Measurements from ENCODE around the gene IL34.
"Not testable (repeated sequence)": the region's sequence is repeated elsewhere in the genome, so short reads cannot be mapped to it uniquely, and the experiment has no call there.

The IL34 gene

DNA sequence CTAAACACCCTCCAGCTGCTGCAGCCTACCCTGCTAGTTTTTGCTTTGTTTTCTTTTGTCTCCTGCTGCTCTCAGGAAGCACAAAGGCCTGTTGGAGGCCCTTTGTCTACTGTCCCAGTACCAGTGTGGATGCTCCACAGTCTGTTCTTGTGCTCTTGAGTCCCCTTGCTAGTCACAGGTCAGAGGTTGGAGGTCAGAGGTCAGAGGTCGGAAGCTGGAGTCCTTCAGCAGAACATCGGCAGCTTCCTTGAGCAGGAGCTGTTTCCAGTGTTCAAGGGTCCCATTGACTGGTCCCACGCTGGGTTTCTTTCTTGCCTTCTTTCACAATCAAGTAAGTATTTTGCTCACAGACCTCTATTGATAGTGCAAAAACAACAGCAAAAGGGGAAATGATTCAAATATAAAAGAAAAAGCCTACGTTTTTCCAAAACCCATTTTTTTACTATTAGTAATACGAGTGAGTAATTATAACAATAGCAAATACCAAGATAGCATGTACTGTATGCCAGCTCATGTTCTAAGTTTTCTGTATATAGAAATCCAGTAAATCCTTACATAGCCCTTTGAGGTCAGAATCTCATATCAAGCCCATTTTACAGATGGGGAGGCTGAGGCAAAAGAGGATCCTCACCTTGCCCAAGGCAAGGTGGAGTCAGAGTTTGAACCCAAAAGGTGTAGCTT, 10.9 kb upstream of the IL34 start:
- TF ChIP-seq CTCF (conservative IDR thresholded peaks at IDR 0.05), result no peak
- no peak overlapping the region for H3K27ac ChIP-seq

DNA sequence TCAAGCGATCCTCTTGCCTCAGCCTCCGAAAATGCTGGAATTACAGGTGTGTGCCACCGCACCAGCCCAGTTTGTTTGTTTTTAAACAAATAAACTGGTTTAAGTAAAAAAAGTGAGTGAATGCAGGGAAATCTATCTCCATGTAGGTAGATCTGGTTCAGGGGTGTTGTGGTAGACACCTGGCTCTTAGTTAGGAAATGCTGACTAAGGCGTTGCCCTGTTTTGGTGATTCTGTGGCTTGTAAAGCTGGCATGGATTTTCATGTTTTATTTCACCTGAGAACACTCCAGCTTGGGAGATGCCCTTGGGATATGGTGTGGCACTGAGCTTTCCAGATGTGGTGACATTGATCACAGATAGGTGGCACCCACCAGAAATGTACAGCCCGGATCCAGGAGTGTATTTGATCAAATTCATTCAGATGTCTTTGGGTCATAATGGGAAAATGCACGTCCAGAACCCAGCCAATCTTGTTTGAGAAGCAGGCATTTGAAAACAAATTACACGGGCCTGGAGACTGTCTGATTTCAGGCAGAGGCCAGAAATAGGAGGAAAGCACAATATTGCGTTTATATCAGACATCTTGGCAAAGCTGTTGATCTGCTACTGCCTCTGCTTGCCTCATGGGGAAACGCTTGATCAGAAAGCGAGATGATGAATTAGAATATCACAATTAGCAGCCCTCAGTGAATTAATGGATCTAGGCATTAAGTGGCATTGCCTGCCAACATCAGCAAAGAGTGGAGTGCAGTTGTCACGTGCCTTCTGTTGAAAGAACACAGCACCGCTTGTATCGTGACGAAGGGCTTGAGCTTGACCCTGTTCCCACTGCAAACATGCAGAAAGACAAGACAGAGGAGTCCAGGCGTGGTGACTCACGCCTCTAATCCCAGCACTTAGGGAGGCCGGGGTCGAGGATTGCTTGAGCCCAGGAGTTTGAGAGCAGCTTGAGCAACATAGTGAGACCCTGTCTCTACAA, 7.3 kb upstream of the IL34 start:
- TF ChIP-seq CTCF (conservative IDR thresholded peaks at IDR 0.05), result no peak
- H3K27ac ChIP-seq, result no peak overlapping the region

DNA sequence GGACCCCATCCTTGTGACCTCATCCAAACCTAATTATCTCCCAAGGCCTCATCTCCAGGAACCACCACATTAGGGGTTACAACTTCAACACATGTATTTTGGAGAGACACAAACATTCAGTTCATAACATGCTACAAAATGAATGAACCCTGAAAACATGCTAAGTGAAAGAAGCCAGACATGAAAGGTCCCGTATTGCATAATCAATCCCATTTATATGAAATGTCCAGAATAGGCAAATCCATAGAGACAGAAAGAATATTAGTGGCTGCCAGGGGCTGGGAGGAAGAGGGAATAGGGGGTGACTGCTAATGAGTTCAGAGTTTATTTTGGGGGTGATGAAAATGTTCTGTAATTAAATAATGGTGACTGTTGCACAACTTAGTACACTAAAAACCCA, 3.7 kb upstream of the IL34 start:
- no peak for TF ChIP-seq CTCF (conservative IDR thresholded peaks at IDR 0.05)
- H3K27ac ChIP-seq, result no peak overlapping the region

DNA sequence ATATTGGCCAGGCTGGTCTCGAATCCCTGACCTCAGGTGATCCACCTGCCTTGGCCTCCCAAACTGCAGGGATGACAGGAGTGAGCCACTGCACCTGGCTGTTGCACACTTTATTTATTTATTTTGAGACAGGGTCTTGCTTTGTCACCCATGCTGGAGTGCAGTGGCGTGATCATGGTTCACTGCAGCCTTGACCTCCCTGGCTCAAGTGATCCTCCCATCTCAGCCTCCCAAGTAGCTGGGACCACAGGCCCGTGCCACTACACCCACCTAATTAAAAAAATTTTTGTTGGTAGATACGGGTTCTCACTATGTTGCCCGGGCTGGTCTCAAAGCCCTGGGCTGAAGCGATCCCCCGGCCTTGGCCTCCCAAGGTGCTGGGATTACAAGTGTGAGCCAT, 3.1 kb upstream of the IL34 start:
- H3K27ac ChIP-seq, result not testable (repeated sequence)

DNA sequence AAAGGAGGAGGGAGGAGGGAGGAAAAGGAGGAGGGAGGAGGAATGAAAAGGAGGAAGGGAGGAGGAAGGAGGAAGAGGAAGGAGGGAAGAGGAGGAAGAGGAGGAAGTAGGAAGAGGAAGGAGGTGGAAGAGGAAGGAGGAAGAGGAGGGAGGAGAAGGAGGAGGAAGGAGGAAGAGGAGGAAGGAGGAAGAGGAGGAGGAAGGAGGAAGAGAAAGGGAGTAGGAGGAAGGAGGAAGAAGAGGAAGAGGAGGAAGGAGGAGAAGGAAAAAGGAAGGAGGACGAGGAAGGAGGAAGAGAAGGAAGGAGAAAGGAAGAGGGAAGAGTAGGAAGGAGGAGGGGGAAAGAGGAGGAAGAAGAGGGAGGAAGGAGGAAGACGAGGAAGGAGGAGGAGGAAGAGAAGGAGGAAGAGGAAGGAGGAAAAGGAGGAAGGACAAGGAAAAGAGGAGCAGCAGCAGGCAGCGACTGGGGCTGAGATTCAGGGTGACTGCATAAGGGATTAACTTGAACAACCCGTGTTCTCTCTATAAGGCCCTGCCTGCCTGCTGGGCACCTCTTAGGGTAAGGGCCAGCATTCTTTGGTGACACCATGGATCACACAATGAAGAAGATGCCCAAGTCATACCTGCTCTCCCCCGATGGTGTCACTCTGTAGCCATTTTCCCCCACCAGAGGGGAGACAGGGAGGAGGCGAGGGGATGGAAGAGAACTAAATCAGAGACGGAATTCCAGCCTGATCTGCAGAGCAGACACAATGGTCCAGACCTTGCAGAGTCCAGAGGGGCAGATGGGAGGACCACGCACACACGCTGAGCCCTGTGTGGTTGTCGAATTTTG, 1.4 kb upstream of the IL34 start:
- TF ChIP-seq CTCF (conservative IDR thresholded peaks at IDR 0.05), result no peak

DNA sequence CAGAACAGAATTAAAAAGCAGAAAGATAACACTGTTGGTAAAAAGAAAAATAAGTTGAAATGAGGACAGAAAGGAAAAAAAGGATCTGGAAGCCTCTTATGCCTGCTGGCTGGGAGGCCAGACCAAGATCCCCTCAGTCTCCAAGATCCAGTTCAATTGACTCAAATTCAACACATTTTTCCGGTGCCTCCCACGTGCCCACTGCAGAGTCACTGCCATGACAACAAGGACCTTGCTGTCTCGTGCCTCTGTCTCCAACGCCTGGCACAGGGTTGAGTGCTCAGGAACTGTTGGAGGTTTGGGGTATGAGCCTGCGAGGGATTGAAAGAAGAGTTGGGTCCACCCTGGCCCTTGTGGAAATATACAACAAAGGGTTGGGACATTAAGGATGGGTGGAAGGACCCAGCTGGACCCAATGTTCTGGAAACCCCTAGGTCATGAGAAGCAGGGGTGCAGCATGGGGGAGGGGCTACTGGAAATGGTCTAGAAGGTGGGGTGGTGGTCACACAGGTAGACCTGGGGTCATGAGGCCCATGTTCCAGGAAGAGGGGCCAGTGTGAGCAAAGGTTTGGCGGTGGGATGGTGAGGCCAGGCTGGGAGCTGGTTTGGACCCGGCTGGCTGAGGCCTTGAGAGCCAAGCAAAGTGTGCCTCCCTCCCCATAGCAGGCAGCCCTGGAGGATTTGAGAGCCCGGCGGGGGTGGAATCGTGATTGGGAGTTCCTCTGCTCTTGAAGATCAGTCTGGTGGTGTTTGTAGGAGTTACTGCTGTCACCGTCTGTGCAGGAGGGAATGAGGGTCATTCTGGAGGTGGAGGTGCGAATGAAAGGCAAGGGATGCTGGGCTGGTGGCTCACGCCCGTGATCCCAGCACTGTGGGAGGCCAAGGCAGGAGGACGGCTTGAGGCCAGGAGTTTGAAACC, 1.3 kb downstream of the IL34 start:
- H3K27ac ChIP-seq, result no peak overlapping the region
- no peak for TF ChIP-seq CTCF (conservative IDR thresholded peaks at IDR 0.05)

More for the DNA sequence above, 1.4 kb upstream of the IL34 start:
- H3K27ac ChIP-seq, result no peak overlapping the region

DNA sequence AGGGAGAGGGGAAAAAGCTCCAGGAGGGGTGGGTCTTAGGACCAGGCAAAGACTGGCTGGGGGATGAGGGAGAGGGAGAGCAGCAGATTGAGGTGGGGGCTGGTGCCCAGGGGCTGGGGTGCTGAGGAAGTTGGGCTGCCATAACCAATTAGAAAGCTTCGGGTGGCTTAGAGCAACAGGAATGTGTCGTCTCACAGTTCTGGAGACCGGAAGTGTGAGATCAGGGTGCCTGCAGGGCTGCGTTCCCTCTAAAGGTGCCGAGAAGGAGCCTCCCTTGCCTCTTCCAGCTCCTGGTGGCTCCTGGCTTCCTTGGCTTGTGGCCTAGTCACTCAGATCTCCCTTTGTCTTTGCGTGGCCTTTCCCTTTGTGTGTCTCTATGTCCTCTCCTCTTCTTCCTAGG, 2.2 kb downstream of the IL34 start:
- TF ChIP-seq CTCF (conservative IDR thresholded peaks at IDR 0.05), result no peak
- H3K27ac ChIP-seq, result no peak overlapping the region

Measured in VCaP (cell line).